Neural progenitor cell (in vitro differentiated cells): Measurements from ENCODE around the gene HOXA11. TPM values are rescaled to one million over a fixed set of nuclear protein-coding genes. Genes with fewer than 3 reads are reported as not detected.

Source experiments
- DNase-seq: peaks from one replicate; pipeline ENCODE4 v3.0.0-alpha.2; 2016; ENCODE audit warnings: low spot score
- H2AFZ ChIP-seq: fragments of 200-600 bp; sonication (generic); replicated peaks from 2 replicates; pipeline ENCODE4 v1.6.1; 2016; ENCODE audit warnings: antibody characterized with exemption
- H3F3A ChIP-seq: fragments of 200-600 bp; sonication (generic); 2 replicates; pipeline ENCODE4 v1.6.1; 2016; ENCODE audit warnings: antibody characterized with exemption, low read depth
- H3K27ac ChIP-seq: fragments of 200-600 bp; sonication (generic); 2 replicates; pipeline ENCODE4 v1.5.1; 2016; ENCODE audit warnings: mild to moderate bottlenecking
- H3K27me3 ChIP-seq: fragments of 200-600 bp; sonication (generic); 2 replicates; pipeline ENCODE4 v1.6.1; 2016; ENCODE audit warnings: mild to moderate bottlenecking, moderate library complexity
- H3K36me3 ChIP-seq: fragments of 200-600 bp; sonication (generic); 2 replicates; pipeline ENCODE4 v1.5.1; 2016
- H3K4me1 ChIP-seq: fragments of 200-600 bp; sonication (generic); 2 replicates; pipeline ENCODE4 v1.6.1; 2016; ENCODE audit warnings: mixed run types
- H3K4me2 ChIP-seq: fragments of 200-600 bp; sonication (generic); 2 replicates; pipeline ENCODE4 v1.6.1; 2016
- H3K4me3 ChIP-seq: fragments of 200-600 bp; sonication (generic); 2 replicates; pipeline ENCODE4 v1.5.1; 2016
- H3K79me2 ChIP-seq: fragments of 200-600 bp; sonication (generic); 2 replicates; pipeline ENCODE4 v1.6.1; 2016; ENCODE audit warnings: low read depth
- H3K9ac ChIP-seq: fragments of 200-600 bp; sonication (generic); 2 replicates; pipeline ENCODE4 v1.6.1; 2016
- H3K9me3 ChIP-seq: fragments of 200-600 bp; sonication (generic); 2 replicates; pipeline ENCODE4 v1.5.1; 2016; ENCODE audit warnings: low read depth
- H4K20me1 ChIP-seq: fragments of 200-600 bp; sonication (generic); 2 replicates; pipeline ENCODE4 v1.6.1; 2016; ENCODE audit warnings: low read depth
- H3K27ac Mint-ChIP-seq: 3 replicates; pipeline ENCODE4 v1.8.0; 2021; ENCODE audit warnings: mixed read lengths
- H3K27me3 Mint-ChIP-seq: 2 replicates; pipeline ENCODE4 v1.8.0; 2022; ENCODE audit warnings: low read depth, mild to moderate bottlenecking, inconsistent platforms, moderate library complexity, mixed read lengths; ENCODE audit not compliant: insufficient read depth
- H3K36me3 Mint-ChIP-seq: 3 replicates; pipeline ENCODE4 v1.8.0; 2021; ENCODE audit warnings: mixed read lengths
- H3K4me1 Mint-ChIP-seq: 3 replicates; pipeline ENCODE4 v1.8.0; 2021; ENCODE audit warnings: mixed read lengths
- H3K4me3 Mint-ChIP-seq: 3 replicates; pipeline ENCODE4 v1.8.0; 2021; ENCODE audit warnings: mild to moderate bottlenecking, moderate library complexity, mixed read lengths
- H3K9me3 Mint-ChIP-seq: 3 replicates; pipeline ENCODE4 v1.8.0; 2020; ENCODE audit warnings: mixed read lengths
- EZH2 ChIP-seq: fragments of 200-600 bp; sonication (generic); IDR thresholded peaks from 2 replicates; pipeline ENCODE4 v1.6.1; 2017; ENCODE audit warnings: antibody characterized with exemption, mild to moderate bottlenecking, moderate library complexity
- EZH2phosphoT487 ChIP-seq: fragments of 200-600 bp; sonication (generic); IDR thresholded peaks from 2 replicates; pipeline ENCODE4 v1.6.1; 2017; ENCODE audit warnings: antibody characterized with exemption
- total RNA-seq: library from RNA; depleted of rRNA; stranded (reverse); fragments of >200 nt; gene quantifications from 2 replicates; pipeline ENCODE4 v1.2.3, GENCODE V29; 2015; ENCODE audit warnings: low replicate concordance
- TF ChIP-seq, protein P1 (sequence below): fragments of 200-600 bp; sonication (generic); IDR thresholded peaks from 2 replicates; pipeline ENCODE4 v1.5.1; 2017; ENCODE audit warnings: antibody characterized with exemption, mild to moderate bottlenecking

The HOXA11 gene
- total RNA-seq, 1 donor from 2014 or later = not detected

- H3K27ac Mint-ChIP-seq = no peak overlapping the region
These were observed 34.8 kb upstream of the HOXA11 start for GRCh38 chr7:27219821-27220220.

GRCh38 chr7:27217951-27218350 lies 32.9 kb upstream of the HOXA11 start:
- peaks cover 100% of the 10 kb centered on the region for H3K27me3 ChIP-seq
- DNase-seq = no peak
- peaks cover 20% of the 10 kb centered on the region for H4K20me1 ChIP-seq

More at GRCh38 chr7:27219821-27220220, 34.8 kb upstream of the HOXA11 start:
- Mint-ChIP-seq H3K9me3 (peaks cover 5% of the 10 kb centered on the region), H3K27me3 (peaks cover 80% of the 10 kb centered on the region), H3K4me1 (no peaks in the 10 kb centered on the region), H3K36me3 (peaks cover 2% of the 10 kb centered on the region), H3K4me3 (no peak overlapping the region)
- H3K36me3 ChIP-seq = no peaks in the 10 kb centered on the region
- DNase-seq = no peak
- H3K4me1 ChIP-seq = peaks cover 12% of the 10 kb centered on the region
- no peak overlapping the region for H2AFZ ChIP-seq
- no peaks in the 10 kb centered on the region for H3K79me2 ChIP-seq
- no peak overlapping the region for H3K9ac ChIP-seq
- H3K27me3 ChIP-seq = peaks cover 100% of the 10 kb centered on the region
- no peaks in the 10 kb centered on the region for H3K9me3 ChIP-seq
- TF ChIP-seq, protein P1, sequence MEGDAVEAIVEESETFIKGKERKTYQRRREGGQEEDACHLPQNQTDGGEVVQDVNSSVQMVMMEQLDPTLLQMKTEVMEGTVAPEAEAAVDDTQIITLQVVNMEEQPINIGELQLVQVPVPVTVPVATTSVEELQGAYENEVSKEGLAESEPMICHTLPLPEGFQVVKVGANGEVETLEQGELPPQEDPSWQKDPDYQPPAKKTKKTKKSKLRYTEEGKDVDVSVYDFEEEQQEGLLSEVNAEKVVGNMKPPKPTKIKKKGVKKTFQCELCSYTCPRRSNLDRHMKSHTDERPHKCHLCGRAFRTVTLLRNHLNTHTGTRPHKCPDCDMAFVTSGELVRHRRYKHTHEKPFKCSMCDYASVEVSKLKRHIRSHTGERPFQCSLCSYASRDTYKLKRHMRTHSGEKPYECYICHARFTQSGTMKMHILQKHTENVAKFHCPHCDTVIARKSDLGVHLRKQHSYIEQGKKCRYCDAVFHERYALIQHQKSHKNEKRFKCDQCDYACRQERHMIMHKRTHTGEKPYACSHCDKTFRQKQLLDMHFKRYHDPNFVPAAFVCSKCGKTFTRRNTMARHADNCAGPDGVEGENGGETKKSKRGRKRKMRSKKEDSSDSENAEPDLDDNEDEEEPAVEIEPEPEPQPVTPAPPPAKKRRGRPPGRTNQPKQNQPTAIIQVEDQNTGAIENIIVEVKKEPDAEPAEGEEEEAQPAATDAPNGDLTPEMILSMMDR = no peak
- TF ChIP-seq EZH2phosphoT487 (no peak), EZH2 (no peak)
- peaks cover 3% of the 10 kb centered on the region for H4K20me1 ChIP-seq
- H3K27ac ChIP-seq = no peak overlapping the region
- H3F3A ChIP-seq = no peaks in the 10 kb centered on the region
- no peak overlapping the region for H3K4me2 ChIP-seq
- no peak overlapping the region for H3K4me3 ChIP-seq

DNA sequence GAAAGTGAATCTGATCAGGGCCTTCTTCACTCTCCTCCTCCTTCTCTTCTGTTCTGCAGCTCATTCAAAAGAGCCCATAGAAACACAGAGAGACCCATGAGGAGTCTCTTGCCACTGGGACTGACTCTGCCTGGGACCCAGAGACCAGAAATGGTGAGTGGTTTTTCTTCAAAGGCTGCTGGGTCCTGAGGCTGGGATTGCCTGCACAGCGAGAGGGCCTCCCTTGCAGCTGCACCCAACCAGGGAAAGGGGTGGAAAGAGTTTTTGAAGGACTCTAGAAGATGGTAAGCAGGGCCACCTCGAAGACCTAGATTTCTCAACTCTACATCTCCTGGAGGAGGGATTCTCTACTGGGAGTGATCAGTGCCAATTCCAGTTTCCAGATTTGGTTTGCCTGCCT lies 30.3 kb upstream of the HOXA11 start:
- no peak overlapping the region for H3K4me2 ChIP-seq
- peaks cover 3% of the 10 kb centered on the region for H3K4me1 Mint-ChIP-seq
- no peaks in the 10 kb centered on the region for H3K9me3 ChIP-seq
- DNase-seq = no peak
- peaks cover 16% of the 10 kb centered on the region for H3K4me1 ChIP-seq
- no peak overlapping the region for H3K9ac ChIP-seq
- peaks cover 100% of the 10 kb centered on the region for H3K27me3 ChIP-seq
- no peak overlapping the region for H2AFZ ChIP-seq
- H3K27me3 Mint-ChIP-seq = peaks cover 91% of the 10 kb centered on the region
- no peak overlapping the region for H3K4me3 ChIP-seq
- H3K27ac ChIP-seq = no peak overlapping the region
- no peaks in the 10 kb centered on the region for H3K79me2 ChIP-seq
- no peaks in the 10 kb centered on the region for H3F3A ChIP-seq
- no peaks in the 10 kb centered on the region for H3K9me3 Mint-ChIP-seq
- peaks cover 45% of the 10 kb centered on the region for H4K20me1 ChIP-seq
- no peak overlapping the region for H3K27ac Mint-ChIP-seq
- H3K4me3 Mint-ChIP-seq = no peak overlapping the region
- no peak for TF ChIP-seq EZH2phosphoT487
- TF ChIP-seq EZH2 = no peak
- TF ChIP-seq, protein P1 = no peak
- no peaks in the 10 kb centered on the region for H3K36me3 Mint-ChIP-seq
- H3K36me3 ChIP-seq = no peaks in the 10 kb centered on the region

More at GRCh38 chr7:27217951-27218350, 32.9 kb upstream of the HOXA11 start:
- Histone ChIP-seq H3K27ac (no peak overlapping the region), H3K4me3 (no peak overlapping the region), H3K9ac (no peak overlapping the region), H3K4me1 (peaks cover 17% of the 10 kb centered on the region), H3K4me2 (no peak overlapping the region), H2AFZ (no peak overlapping the region), H3K79me2 (no peaks in the 10 kb centered on the region), H3K9me3 (no peaks in the 10 kb centered on the region), H3F3A (no peaks in the 10 kb centered on the region), H3K36me3 (no peaks in the 10 kb centered on the region)
- Mint-ChIP-seq H3K4me1 (no peaks in the 10 kb centered on the region), H3K27ac (no peak overlapping the region), H3K27me3 (peaks cover 84% of the 10 kb centered on the region), H3K36me3 (peaks cover 2% of the 10 kb centered on the region), H3K9me3 (peaks cover 5% of the 10 kb centered on the region), H3K4me3 (no peak overlapping the region)
- TF ChIP-seq, protein P1 = no peak
- TF ChIP-seq EZH2 (no peak), EZH2phosphoT487 (no peak)
